ENCODE results near the gene NUCB2. TPM values are rescaled to one million over a fixed set of nuclear protein-coding genes. Genes with fewer than 3 reads are reported as not detected.

Gene NUCB2
- total RNA-seq, 6 donors from 2014 or later, result 24.0 to 167 (median 42.5) TPM

DNA sequence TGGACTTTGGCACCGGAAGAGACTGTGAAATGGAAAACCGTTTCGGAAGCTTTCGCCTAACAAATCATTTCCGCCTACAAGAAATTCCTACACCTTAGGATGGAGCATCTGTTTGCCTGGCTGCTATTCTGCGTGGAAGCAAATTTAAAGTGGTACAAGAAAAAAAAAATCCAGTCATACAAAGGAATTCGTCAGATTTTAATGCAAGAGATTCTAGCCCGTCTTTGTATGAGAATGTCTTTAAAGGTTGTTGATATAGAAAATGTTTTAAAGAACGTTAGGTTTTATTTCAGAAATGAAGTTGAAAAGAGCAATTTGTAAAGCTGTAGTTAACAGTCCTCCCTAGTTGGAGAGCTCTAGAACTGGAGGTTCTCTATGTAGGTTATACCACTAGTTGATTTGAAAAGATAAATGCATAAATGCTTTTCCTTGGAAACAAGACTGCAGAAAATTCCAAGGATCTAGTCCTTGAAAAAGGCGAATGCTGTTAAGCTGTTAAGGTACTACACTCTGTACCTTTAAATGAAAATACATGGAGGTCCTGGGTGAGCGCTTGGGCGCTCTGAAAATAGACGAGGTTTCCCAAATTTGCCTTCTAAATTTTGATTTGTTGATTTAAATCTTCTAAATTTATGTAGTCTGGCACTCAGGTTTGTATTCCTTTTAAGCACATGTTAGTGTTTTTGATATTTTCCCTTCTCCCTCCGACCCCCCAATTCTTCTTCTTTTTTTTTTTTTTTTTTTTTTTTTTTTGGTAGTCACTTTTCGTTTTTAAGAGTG, 77.5 kb downstream of the NUCB2 start:
- Histone ChIP-seq H3K4me3 (peak overlapping the region; percentile 41 to 69 (median 55)), H3K4me1 (peaks cover 14 to 33% (median 19%) of the 10 kb centered on the region in 4 donors)
- WGBS, 2 donors, result 7 to 11% methylated on average over 15 of the region's 15 CpGs

DNA sequence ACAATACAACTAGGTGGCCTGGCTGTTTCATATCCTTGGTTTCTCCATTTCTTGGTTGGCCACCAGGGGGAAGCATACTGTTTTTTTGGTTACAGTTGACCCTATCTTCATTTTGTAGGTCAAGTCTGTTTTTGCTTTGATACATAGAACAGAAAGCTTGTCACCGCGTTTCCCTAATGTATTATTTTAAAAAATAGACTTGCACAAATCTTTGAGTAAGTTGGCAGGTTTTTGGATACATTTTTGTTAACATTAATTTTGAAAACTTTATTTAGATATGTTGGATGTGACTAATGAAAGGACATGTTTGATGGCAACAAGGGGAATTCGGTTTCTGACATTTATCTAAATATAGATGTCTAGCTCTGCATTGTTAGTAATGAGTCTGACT, 78.1 kb downstream of the NUCB2 start:
- H3K4me1 ChIP-seq, result peaks cover 14 to 33% (median 19%) of the 10 kb centered on the region in 4 donors
- H3K36me3 ChIP-seq, result no peaks in the 10 kb centered on the region
- no peak overlapping the region for H3K4me3 ChIP-seq
- no peaks in the 10 kb centered on the region for H3K9me3 ChIP-seq
- DNase-seq (peak in 1 of 2 donors; percentile 57), ATAC-seq (ENCODE audit: low FRiP score in 2 of 2) (peak in 1 of 2 donors; percentile 58)
- 56 to 61% methylated on average over 3 of the region's 3 CpGs for WGBS, 2 donors
- H3K27me3 ChIP-seq, result no peaks in the 10 kb centered on the region
- TF ChIP-seq, protein P1, sequence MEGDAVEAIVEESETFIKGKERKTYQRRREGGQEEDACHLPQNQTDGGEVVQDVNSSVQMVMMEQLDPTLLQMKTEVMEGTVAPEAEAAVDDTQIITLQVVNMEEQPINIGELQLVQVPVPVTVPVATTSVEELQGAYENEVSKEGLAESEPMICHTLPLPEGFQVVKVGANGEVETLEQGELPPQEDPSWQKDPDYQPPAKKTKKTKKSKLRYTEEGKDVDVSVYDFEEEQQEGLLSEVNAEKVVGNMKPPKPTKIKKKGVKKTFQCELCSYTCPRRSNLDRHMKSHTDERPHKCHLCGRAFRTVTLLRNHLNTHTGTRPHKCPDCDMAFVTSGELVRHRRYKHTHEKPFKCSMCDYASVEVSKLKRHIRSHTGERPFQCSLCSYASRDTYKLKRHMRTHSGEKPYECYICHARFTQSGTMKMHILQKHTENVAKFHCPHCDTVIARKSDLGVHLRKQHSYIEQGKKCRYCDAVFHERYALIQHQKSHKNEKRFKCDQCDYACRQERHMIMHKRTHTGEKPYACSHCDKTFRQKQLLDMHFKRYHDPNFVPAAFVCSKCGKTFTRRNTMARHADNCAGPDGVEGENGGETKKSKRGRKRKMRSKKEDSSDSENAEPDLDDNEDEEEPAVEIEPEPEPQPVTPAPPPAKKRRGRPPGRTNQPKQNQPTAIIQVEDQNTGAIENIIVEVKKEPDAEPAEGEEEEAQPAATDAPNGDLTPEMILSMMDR (IDR thresholded peaks at IDR 0.05), result peak; percentile 41 to 70 (median 58)
- TF ChIP-seq POLR2AphosphoS5 (IDR thresholded peaks at IDR 0.05) (no peak), EP300 (IDR thresholded peaks at IDR 0.05) (no peak), POLR2A (IDR thresholded peaks at IDR 0.05) (no peak)
- no peak overlapping the region for H3K27ac ChIP-seq

More for the DNA sequence above, 77.5 kb downstream of the NUCB2 start:
- Histone ChIP-seq H3K27me3 (no peaks in the 10 kb centered on the region), H3K9me3 (no peaks in the 10 kb centered on the region), H3K36me3 (no peaks in the 10 kb centered on the region), H3K27ac (peak overlapping the region in 2 of 4 donors; percentile 75 to 79)
- ATAC-seq (ENCODE audit: low FRiP score in 2 of 2) (no peak), DNase-seq (no peak)
- TF ChIP-seq, protein P1 (IDR thresholded peaks at IDR 0.05), result no peak
- peak in 1 of 2 donors; percentile 16 for TF ChIP-seq POLR2AphosphoS5 (IDR thresholded peaks at IDR 0.05)

DNA sequence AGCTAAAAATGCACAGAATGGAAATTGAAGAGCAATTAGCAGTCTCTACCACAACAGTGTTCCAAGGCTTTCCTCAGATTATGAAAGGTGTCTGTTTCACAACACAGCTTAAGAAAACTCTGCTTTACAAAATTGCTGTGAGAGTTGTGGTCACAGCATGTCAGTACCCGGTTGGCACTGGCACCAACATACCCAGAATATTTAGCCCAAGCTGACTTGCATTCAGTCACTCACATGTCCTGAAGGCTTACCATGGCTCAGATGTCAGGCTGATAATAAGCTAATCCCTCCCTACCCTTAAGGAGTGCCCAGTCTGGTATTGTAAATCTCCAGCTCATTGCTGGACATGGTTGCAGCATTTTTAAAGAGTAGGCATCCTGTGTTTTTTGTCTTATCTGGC, 90.0 kb downstream of the NUCB2 start:
- TF ChIP-seq POLR2A (IDR thresholded peaks at IDR 0.05) (no peak), POLR2AphosphoS5 (IDR thresholded peaks at IDR 0.05) (no peak), EP300 (IDR thresholded peaks at IDR 0.05) (no peak)
- TF ChIP-seq, protein P1 (IDR thresholded peaks at IDR 0.05), result no peak
- DNase-seq (no peak), ATAC-seq (ENCODE audit: low FRiP score in 2 of 2) (no peak)
- 64 to 83% methylated on average over 1 of the region's 1 CpG for WGBS, 2 donors
- Histone ChIP-seq H3K4me3 (no peak overlapping the region), H3K4me1 (no peaks in the 10 kb centered on the region), H3K27me3 (no peaks in the 10 kb centered on the region), H3K27ac (no peak overlapping the region), H3K9me3 (peaks cover 23 to 29% (median 27%) of the 10 kb centered on the region in 4 donors), H3K36me3 (peaks cover 0 to 29% (median 19%) of the 10 kb centered on the region in 4 donors)

DNA sequence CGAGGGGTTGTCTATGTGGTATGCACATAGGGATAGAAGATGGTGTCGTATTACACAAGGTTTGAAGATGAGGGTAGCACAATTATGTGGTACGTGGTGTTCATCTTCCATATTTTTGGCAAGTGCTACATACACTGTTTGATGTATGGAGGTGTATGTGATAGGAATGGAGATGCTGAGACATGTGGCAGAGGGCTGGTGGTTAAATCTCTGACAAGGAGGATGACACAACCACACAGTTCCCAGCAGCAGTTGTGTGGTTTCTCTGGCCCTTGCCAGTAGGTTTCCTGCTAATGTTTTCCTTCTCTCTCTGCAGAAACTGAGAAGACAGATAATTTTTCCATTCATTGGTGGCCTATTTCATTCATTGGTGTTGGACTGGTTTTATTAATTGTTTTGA, 92.0 kb downstream of the NUCB2 start:
- DNase-seq, result no peak
- ATAC-seq (ENCODE audit: low FRiP score in 2 of 2), result no peak
- no peaks in the 10 kb centered on the region for H3K4me1 ChIP-seq
- no peak for TF ChIP-seq POLR2AphosphoS5 (IDR thresholded peaks at IDR 0.05)
- peaks cover 39 to 49% (median 48%) of the 10 kb centered on the region in 4 donors for H3K9me3 ChIP-seq
- H3K36me3 ChIP-seq, result peaks cover 0 to 46% (median 23%) of the 10 kb centered on the region in 4 donors
- 87 to 97% methylated on average over 3 of the region's 3 CpGs for WGBS, 2 donors
- H3K4me3 ChIP-seq, result no peak overlapping the region
- H3K27ac ChIP-seq, result no peak overlapping the region
- H3K27me3 ChIP-seq, result no peaks in the 10 kb centered on the region

DNA sequence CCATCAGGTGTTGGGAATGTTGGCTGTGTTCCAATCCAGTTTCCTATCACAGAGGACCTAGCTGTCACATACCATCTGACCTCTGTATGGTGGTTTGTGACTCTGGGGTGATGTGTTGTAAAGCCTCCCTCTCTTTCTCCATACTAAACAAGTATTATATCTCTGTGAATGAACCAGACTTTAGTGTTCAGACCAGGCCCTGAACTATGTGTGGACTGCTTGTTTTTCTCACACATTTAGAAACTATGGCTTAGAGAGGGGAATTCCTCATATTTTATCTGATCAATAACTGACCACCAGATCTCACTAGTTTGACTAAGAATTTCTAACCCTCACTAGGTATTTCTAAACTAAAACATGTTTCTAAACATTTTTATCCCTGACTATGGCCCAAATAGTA, 92.6 kb downstream of the NUCB2 start:
- no peaks in the 10 kb centered on the region for H3K4me1 ChIP-seq
- H3K4me3 ChIP-seq, result no peak overlapping the region
- no peak overlapping the region for H3K27ac ChIP-seq
- DNase-seq (no peak), ATAC-seq (ENCODE audit: low FRiP score in 2 of 2) (no peak)
- TF ChIP-seq EP300 (IDR thresholded peaks at IDR 0.05) (no peak), POLR2A (IDR thresholded peaks at IDR 0.05) (no peak)
- no peaks in the 10 kb centered on the region for H3K27me3 ChIP-seq
- H3K36me3 ChIP-seq, result peaks cover 0 to 46% (median 23%) of the 10 kb centered on the region in 4 donors
- H3K9me3 ChIP-seq, result peaks cover 39 to 52% (median 50%) of the 10 kb centered on the region in 4 donors
